HG03432 (cell line): ENCODE measurements around the gene PLAC9.

Experiments used
- ATAC-seq: cut with Tn5 transposase; IDR thresholded peaks from one replicate; pipeline ENCODE4 v1.9.1; 2021; ENCODE audit warnings: mild to moderate bottlenecking, moderate library complexity; ENCODE audit not compliant: unreplicated experiment

PLAC9 gene

DNA sequence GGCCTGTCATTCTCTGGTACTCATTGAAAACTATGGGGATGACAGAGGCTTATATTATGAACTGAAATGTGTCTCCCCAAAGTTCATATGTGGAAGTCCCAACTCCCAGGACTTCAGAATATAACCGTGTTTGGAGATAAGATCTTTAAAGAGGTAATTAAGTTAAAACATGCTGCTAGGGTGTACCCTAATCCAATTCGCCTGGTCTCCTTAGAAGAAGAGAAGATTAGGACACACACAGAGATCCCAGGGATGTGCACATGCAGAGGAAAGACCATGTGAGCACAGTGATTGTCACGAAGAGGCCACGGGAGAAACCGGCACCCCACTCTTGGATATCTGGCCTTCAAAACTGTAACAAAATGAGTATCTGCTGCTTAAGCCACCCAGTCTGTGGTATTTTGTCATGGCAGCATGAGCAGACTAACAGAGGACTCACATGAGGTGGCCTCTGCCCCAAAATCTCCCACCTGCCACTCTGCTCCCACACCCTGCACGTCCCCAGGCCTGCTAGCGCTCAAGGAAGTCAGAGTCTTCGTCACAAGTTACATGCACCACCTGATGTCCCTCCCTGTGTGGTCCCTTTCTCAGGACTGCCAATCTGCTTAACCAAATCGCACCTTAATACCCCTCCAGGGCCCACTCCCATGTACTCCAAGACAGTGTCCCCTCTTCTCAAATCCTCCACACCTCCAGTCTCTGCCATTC lies 26.8 kb downstream of the PLAC9 start:
- ATAC-seq: no peak

- ATAC-seq: no peak
These were observed 28.1 kb downstream of the PLAC9 start for GRCh38 chr10:80160361-80161320.

- ATAC-seq: no peak
These were observed 29.0 kb downstream of the PLAC9 start for GRCh38 chr10:80161321-80162083.

DNA sequence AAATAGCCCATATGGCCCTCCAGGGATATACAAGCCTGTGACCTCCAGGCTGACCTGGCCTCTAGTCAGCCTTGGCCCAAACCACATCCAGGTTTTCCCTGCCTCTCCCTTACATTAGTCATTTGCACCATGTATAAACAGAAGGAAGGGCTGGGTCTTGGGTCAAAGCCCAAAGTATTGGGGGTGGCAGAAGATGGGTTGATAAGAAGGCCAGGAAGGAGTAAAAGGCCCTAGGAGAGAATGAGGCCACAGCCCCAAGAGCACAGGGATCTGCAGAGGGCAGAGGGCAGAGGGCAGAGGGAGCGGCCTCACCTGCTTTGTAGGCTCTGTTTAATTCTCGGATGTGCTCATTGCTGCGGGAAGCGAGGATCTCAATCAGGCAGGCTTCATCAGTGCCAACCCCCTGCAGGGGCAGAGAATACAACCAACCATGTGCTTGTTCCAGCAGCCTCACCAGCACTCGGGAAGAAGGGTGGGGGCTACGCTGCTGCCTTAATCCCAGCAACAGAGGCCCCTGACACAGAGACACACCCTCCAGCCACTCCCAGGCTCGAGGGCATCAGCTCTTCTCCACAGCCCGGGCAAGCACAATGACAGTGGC lies 31.3 kb downstream of the PLAC9 start:
- no peak for ATAC-seq

- no peak for ATAC-seq
These were observed 32.1 kb downstream of the PLAC9 start for GRCh38 chr10:80164596-80164995.

DNA sequence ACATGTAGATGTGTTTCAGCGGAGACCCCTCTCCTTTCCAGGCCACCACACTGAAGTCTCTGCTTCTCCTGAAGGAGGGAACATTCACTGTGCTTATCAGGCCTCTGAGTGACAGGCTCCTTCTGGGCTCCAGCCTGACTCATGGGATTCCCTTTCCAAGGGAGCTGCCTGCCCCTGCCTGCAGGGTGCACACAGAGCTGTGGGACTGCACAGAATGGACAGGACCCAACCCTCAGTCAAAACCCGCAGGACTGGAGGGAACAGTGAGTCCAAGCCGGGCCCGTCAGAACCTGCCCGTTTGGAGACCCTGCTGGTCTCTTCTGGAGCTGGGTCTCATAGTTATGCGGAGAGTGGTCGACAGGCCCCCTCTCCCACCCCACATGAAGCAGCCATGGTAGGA lies 32.6 kb downstream of the PLAC9 start:
- ATAC-seq: no peak

DNA sequence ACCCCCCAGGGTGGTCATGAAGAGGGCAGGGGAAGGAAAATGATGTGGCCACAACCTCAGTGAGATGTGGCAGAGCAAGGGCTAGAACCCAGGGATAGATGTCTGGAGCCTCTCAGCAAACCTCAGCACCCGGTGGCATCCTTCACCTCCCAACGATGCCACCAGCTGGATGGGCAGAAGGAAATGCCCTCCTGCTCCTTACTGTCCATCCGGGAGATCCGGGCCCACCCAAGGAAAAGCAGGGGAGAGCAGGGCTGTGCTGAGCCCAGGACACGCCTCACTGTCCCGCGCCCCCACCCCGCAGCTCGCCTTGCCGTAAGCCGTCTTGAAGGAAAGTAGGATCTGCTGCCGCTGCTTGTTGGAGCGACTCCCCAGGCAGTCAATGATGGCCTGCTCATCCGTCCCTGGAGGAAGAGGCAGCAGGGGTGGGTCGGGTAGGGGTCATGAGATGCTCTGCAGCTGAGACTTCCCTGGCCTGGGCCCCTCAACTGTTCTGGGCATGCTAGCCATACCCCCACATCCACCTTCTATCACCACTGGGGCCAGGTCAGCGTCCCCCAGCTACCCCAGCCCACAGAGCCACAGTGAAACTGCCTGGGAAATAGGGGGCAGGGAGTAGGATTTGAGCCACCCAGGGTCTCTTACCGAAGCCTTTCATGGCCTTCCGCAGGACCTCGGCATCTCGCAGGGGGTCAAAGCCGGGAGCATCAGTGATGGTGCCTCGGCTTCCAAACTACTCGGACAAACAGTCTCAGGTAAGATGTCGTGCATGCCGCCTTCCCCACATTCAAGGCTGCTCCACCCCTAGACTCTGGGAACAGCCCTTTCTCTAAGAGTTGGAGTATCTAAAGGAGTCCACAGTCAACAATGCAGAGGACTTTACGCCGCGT lies 34.3 kb downstream of the PLAC9 start:
- ATAC-seq: no peak

GRCh38 chr10:80167471-80168161 lies 35.1 kb downstream of the PLAC9 start:
- ATAC-seq: no peak

DNA sequence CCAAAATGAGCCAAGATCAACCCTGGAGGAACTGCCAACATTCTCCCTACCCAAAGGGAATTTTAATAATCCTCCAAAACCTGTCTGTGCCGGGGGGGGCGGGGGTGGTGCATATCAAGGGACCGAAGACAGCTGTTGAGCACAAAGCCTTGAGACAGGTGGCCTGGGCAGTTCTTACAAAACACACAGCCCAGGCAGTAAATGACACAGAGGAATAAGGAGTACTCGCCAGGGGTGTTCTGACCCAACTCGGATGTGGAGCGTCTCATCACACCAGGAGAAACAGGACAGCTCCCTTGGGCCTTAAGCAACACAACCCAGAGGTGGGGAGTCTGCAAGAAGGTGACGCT lies 35.6 kb downstream of the PLAC9 start:
- no peak for ATAC-seq

GRCh38 chr10:80168679-80169380 lies 36.3 kb downstream of the PLAC9 start:
- no peak for ATAC-seq

DNA sequence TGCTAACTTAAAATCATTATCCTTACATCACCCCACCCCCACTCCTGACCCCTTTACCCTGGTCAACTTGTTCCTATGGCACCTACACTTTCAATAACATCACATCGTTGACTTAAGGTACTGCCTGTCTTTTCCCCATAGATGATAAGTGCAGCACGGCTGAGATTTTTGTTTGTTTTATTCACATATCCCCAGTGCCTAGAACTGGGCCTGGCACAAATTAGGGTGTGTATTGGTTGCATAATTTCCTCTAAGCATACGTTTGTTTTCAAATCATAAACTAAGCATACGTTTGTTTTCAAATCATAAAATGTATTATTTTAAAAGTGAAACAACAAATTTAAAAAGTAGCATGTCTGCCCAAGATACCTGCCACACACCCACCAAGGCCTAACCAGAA lies 37.5 kb downstream of the PLAC9 start:
- no peak for ATAC-seq

- no peak for ATAC-seq
These were observed 38.1 kb downstream of the PLAC9 start for GRCh38 chr10:80170641-80171040.

DNA sequence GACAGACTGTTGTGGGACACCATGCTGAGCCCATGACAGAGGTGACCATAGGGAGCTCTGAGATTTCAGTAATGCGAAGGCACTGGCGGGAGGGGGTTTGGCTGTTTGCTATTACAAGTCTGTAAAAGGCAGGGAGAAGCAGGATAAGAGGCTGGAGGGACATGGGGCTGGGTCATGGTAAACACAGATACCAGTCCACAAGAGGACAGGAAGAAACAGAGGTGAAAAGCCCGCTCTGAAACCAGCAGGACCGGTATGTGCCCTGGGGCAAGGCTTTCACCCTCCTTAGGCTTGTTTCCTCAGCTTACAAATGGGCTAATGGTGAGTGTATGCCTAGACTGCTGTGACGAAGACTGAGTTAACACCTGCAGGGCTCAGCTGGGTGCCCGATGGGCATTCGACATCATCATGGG lies 38.7 kb downstream of the PLAC9 start:
- ATAC-seq: no peak

DNA sequence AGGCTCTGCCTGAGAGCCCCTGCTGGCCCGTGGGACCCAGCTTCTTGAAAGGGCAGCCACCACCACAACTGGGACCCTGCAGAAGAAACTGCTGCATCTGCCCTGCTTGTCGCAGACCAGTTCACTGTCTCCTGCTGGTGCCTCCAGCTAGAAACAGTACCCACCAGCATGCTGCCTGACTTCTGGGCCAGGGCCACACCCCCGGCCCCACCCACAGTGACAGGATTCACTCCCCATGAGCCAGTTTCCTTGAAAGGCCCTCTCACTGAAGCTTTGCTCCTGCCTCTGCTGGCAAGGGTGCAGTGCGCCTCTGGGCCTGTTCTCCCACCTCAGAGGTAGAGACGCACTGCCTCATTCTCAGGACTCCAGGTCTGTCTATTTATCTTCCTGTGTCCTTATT lies 40.4 kb downstream of the PLAC9 start:
- no peak for ATAC-seq

DNA sequence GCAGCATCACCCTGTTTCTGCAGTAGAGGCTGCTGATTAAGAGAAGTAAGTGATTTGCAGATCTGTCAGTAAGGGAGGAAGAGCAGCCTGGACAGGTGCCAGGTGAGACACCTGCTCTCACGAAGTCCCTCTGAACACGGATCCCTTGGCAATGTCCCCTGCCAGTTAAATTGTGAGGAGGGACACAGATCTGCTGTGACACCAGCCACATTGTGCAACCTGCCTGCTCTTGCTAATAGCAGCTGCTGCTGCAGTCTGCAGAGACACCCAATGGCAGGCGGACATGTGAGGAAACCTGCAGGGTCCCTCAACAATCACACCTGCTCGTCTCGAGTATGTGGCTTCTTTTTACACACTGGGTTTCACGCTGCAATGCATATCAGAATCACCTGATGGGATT lies 40.9 kb downstream of the PLAC9 start:
- ATAC-seq: no peak

DNA sequence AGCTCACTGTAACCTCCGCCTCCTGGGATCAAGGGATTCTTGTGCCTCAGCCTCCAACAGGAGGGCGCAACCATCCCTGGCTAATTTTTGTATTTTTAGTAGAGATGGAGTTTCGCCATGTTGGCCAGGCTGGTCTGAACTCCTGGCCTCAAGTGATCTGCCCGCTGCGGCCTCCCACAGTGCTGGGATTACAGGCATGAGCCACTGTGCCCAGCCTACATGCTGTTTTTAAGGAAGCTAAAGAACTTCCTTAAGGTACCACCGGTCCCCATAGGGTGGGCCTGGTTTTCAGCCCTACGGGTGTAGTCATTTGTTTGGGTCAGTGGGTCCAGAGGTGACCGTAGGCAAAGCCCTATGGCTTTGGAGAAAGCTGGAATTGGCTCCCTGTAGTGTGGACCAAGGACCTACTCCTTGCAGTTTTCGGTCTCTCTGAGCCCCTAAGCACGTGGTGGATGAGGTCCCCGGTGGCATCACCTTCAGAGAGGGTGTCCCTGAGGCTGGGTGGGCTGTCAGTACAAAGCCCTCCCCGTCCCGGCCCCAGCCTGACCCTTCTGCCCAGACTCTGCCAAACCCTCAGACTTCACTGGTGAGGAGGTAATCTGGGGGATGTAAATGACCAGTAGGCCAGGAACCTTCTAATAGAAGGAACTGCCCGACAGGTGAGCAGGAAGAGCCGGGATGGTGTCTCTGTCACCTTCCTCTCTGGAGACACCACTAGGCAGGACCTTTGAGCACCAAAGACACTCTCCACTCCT lies 42.3 kb downstream of the PLAC9 start:
- no peak for ATAC-seq

DNA sequence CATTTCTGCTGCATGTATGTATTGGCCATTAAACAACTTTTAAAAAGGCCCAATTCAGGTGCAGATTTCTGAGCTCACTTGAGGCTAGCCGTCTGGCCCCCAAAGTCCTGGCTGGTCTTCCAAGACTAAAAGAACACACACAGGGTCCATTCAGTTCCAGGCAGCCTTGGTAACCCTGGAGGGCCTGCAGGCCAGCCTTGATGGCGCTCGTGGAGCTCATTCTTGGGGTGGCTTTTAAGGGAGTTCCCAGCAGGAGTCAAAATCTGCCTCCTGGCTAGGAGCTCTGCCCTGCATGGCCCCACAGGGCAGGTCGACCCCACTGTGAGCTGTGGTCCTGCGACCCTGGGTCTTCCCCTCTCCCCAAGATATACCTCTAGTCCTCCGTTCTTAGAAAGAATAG lies 44.0 kb downstream of the PLAC9 start:
- ATAC-seq: no peak
